KOPT-K1 (cell line): ENCODE results near the gene PPM1H.

Experiments used
- H3K27ac ChIP-seq: fragments of 200-600 bp; sonication (generic); 2 replicates; pipeline ENCODE4 v1.5.1; 2016; ENCODE audit warnings: antibody characterized with exemption, mild to moderate bottlenecking, low read depth, low read length; ENCODE audit not compliant: poor library complexity, severe bottlenecking
- H3K36me3 ChIP-seq: fragments of 200-600 bp; sonication (generic); 2 replicates; pipeline ENCODE4 v1.5.1; 2017; ENCODE audit warnings: antibody characterized with exemption, mild to moderate bottlenecking, low read length, moderate library complexity; ENCODE audit not compliant: insufficient read depth
- H3K9me3 ChIP-seq: fragments of 200-600 bp; sonication (generic); 2 replicates; pipeline ENCODE4 v1.5.1; 2017; ENCODE audit warnings: antibody characterized with exemption, low read length, mild to moderate bottlenecking; ENCODE audit not compliant: insufficient read depth, poor library complexity, severe bottlenecking

The PPM1H gene

GRCh38 chr12:62799766-62800406, 135.1 kb downstream of the PPM1H start:
- no peaks in the 10 kb centered on the region for H3K9me3 ChIP-seq
- no peak overlapping the region for H3K27ac ChIP-seq
- no peaks in the 10 kb centered on the region for H3K36me3 ChIP-seq

- Histone ChIP-seq H3K9me3 (no peaks in the 10 kb centered on the region), H3K36me3 (no peaks in the 10 kb centered on the region), H3K27ac (no peak overlapping the region)
Observed at GRCh38 chr12:62799126-62799736, 135.7 kb downstream of the PPM1H start.

GRCh38 chr12:62794218-62794583, 140.7 kb downstream of the PPM1H start:
- no peaks in the 10 kb centered on the region for H3K36me3 ChIP-seq
- no peaks in the 10 kb centered on the region for H3K9me3 ChIP-seq
- no peak overlapping the region for H3K27ac ChIP-seq

DNA sequence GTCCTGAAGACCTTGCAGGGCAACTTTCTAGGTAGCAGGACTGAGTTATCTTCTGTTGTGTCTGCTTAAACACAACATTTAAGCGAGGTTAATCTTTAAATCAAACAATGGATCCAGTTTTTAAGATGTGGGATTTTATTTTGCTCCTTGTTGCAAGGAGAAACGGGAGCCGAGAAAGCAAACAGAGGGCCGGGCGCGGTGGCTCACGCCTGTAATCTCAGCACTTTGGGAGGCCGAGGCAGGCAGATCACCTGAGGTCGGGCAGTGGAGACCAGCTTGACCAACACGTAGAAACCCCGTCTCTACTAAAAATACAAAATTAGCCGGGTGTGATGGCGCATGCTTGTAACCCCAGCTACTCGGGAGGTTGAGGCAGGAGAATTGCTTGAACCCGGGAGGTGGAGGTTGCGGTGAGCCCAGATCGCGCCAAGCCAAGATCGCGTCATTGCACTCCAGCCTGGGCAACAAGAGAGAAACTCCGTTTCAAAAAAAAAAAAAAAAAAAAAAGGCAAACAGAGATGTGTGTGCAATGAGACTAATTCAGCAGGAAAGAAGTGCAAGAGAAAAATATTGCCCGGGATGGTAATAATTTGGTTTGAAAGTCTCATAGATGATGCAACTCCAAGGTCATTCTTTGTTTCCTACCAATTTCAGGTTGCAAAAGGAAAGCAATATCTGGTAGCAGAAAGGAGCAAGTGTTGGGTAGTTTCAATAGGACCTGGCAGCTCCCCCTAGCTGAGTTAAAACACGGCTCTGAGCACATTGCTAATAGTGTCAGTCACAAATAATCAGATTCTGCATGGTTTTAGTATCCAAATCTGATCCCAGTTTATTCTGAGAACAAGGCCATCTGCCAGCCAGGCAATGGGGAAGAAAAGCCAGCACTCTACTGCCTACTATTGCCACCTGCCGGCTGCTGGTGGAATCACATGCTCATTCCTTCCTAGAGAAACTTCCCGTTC, 141.4 kb downstream of the PPM1H start:
- Histone ChIP-seq H3K9me3 (no peaks in the 10 kb centered on the region), H3K36me3 (no peaks in the 10 kb centered on the region), H3K27ac (no peak overlapping the region)

GRCh38 chr12:62792236-62792870, 142.6 kb downstream of the PPM1H start:
- Histone ChIP-seq H3K36me3 (no peaks in the 10 kb centered on the region), H3K27ac (no peak overlapping the region), H3K9me3 (no peaks in the 10 kb centered on the region)

DNA sequence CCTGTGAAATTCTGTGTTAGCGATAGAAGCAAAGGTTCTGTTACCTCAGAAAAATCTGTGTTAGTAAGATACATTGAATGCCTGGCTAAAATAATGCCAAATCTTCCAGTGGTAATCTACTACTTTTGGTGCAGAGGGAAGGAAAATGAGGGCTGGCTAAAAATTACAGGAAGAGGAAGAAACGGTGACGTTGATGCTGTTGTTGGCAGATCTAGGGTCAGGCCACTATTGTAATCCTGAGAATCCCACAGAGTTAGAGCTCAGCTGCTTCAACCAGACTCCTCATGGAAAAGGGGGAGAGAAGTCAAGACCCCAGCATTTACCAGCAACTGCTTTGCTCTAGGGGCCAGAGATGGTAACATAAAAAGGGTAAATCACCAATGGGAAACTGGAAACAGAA, 145.1 kb downstream of the PPM1H start:
- H3K36me3 ChIP-seq = no peaks in the 10 kb centered on the region
- H3K27ac ChIP-seq = no peak overlapping the region
- H3K9me3 ChIP-seq = no peaks in the 10 kb centered on the region

DNA sequence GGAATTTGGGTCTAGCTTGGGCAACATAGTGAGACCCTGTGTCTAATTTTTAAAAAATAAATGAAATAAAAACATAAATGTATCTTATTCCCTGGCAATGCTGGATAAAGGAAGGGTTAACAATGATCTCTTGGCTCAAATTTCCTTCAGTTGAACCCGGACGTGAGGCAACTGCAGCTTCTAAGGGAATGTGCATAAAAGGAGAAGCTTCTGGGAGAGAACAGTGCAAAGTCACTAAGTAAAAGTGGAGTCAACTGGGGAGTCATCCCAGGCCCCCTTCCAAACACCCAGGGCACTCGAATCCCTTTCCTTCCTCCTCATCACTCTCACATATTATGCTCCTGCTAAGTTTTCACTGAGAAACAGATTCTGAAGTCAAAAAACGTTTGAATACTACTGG, 147.3 kb downstream of the PPM1H start:
- Histone ChIP-seq H3K36me3 (no peaks in the 10 kb centered on the region), H3K9me3 (no peaks in the 10 kb centered on the region), H3K27ac (no peak overlapping the region)

- Histone ChIP-seq H3K9me3 (no peaks in the 10 kb centered on the region), H3K27ac (no peak overlapping the region), H3K36me3 (no peaks in the 10 kb centered on the region)
Observed at GRCh38 chr12:62787023-62787422, 147.9 kb downstream of the PPM1H start.

DNA sequence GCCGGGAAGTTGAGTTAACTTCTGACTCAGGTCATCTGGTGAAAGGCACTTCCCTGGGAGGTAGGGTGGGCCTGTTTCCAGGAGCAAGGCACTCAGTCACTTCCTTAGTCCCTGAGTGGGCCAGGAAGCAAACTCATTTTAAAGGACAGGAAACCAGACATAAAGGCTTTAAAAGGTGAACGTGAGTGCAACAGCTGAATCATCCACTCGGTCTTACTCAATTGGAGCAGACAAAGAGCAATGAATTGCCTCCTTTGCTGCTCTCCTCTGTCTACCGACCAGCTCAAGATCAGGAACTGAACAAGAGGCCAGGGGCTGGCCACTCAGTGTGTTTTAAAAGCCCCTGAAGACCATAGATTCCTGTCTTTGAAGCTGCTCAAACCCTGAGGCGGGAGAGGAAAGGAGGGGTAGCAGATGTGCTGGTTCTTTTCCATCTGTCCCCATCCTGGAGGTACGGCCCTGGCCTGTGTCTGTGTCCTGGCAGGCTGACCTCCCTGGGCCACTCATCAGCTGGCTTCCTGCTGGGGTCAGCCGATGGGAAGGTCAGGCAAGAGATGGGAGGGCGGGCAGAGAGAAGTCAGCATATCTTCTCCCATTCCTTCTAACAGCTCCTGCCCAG, 148.9 kb downstream of the PPM1H start:
- no peaks in the 10 kb centered on the region for H3K9me3 ChIP-seq
- H3K36me3 ChIP-seq = no peaks in the 10 kb centered on the region
- no peak overlapping the region for H3K27ac ChIP-seq

DNA sequence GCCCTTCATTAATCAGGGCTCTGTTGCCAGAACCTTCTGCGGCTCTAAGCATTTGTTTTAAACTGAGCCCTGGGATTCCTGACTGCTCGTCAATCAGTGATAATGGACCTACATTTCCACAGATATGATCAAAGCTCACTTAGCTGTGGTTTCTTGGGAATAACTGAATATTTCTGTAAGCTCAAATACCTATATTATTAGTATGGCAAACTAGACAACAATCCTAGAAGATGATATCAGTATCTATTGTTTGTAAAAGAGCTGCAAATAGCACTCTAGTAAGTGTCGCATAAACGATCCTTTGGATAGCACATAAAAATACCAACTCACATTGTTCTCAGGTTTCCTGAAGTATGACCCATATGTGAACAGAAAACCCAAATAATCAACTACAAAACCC, 150.4 kb downstream of the PPM1H start:
- no peaks in the 10 kb centered on the region for H3K36me3 ChIP-seq
- no peak overlapping the region for H3K27ac ChIP-seq
- H3K9me3 ChIP-seq = no peaks in the 10 kb centered on the region

GRCh38 chr12:62783881-62784280, 151.1 kb downstream of the PPM1H start:
- Histone ChIP-seq H3K36me3 (no peaks in the 10 kb centered on the region), H3K27ac (no peak overlapping the region), H3K9me3 (no peaks in the 10 kb centered on the region)

- H3K36me3 ChIP-seq = no peaks in the 10 kb centered on the region
- no peaks in the 10 kb centered on the region for H3K9me3 ChIP-seq
- no peak overlapping the region for H3K27ac ChIP-seq
Observed at GRCh38 chr12:62781136-62781880, 153.6 kb downstream of the PPM1H start.

DNA sequence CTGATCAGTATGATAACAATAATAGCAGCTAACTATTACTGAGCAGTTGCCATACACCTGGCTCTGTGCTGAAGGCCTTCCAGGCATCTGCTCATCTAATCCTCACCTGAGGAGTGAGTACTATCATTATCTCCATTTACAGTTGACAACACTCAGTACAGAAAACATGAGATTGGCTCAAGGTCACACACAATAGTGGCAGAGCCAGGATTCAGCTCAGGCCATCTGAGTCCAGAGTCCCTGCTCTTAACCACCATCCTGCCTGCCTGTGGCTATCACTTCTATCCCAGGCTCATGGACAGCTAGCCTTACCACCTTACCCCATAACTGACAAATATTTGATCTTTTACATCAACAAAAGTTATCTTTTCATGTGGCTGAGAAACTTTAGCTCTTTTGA, 155.5 kb downstream of the PPM1H start:
- Histone ChIP-seq H3K27ac (no peak overlapping the region), H3K9me3 (no peaks in the 10 kb centered on the region), H3K36me3 (no peaks in the 10 kb centered on the region)

DNA sequence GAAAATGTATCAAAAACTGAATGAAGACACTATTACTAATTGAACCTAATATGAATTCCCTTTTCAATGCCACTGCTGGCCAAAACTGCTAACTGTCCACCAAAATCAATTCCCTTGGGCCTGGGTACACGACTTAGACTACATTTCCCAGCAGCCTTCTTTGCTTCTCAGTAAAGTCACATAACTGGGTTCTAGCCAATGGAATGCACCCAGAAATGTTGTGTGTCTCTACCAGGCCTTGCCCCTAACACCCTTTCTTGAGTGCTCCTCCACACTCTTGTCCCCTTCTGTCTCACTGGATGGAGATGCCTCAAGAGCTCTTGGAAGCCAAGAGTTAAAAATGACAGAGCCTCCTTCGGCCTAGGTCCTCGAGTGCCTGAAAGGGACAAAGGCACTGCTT, 156.8 kb downstream of the PPM1H start:
- no peaks in the 10 kb centered on the region for H3K36me3 ChIP-seq
- H3K27ac ChIP-seq = no peak overlapping the region
- H3K9me3 ChIP-seq = no peaks in the 10 kb centered on the region
